ENCODE data around the gene MGP. TPM values are rescaled to one million over a fixed set of nuclear protein-coding genes. Genes with fewer than 3 reads are reported as not detected.

MGP gene
- total RNA-seq, 3 donors from 2014 or later: 42.9 to 655 (median 121) TPM

GRCh38 chr12:14874882-14875281 lies 10.8 kb downstream of the MGP start:
- TF ChIP-seq CTCF (IDR thresholded peaks at IDR 0.05): no peak
- Histone ChIP-seq H3K4me1 (ENCODE audit: low read depth) (no peaks in the 10 kb centered on the region), H3K36me3 (ENCODE audit: low read depth) (no peaks in the 10 kb centered on the region), H3K4me3 (no peak overlapping the region), H3K9me3 (no peaks in the 10 kb centered on the region)
- ATAC-seq (no peak), DNase-seq (no peak)
- intact Hi-C loops (cut with DNase I, micrococcal nuclease): no loop called here

GRCh38 chr12:14873440-14874185 lies 12.0 kb downstream of the MGP start:
- Histone ChIP-seq H3K4me1 (ENCODE audit: low read depth) (no peaks in the 10 kb centered on the region), H3K9me3 (no peaks in the 10 kb centered on the region), H3K4me3 (no peak overlapping the region), H3K36me3 (ENCODE audit: low read depth) (no peaks in the 10 kb centered on the region)
- intact Hi-C loops (cut with DNase I, micrococcal nuclease): no loop called here
- no peak for ATAC-seq
- TF ChIP-seq CTCF (IDR thresholded peaks at IDR 0.05): no peak
- no peak for DNase-seq

DNA sequence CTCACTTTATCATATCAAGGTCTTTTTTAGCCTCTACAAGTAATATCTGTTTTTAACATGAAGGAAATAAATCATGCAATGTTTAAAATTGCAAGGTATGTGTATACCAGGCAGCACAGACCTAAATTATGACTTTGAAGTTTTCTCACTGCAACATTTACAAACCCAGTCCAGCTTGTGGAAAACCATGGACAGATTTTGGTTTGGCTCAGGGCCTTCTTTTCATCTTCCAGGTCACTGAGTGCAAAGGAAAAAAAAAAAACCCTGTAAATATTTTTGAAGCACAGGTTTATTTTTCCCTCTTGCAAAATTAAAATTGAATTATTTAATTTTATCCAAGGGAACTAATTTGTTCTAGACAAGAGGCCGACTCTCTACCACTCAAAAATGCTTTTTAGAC lies 13.8 kb downstream of the MGP start:
- ATAC-seq (no peak), DNase-seq (no peak)
- Histone ChIP-seq H3K4me3 (no peak overlapping the region), H3K36me3 (ENCODE audit: low read depth) (no peaks in the 10 kb centered on the region), H3K4me1 (ENCODE audit: low read depth) (no peaks in the 10 kb centered on the region), H3K9me3 (peaks cover 2% of the 10 kb centered on the region)
- no peak for TF ChIP-seq CTCF (IDR thresholded peaks at IDR 0.05)
- intact Hi-C loops (cut with DNase I, micrococcal nuclease): no loop called here

- intact Hi-C loops (cut with DNase I, micrococcal nuclease): no loop called here
- no peak overlapping the region for H3K4me3 ChIP-seq
- ATAC-seq: no peak
- H3K4me1 ChIP-seq (ENCODE audit: low read depth): no peaks in the 10 kb centered on the region
- no peak for DNase-seq
- H3K36me3 ChIP-seq (ENCODE audit: low read depth): no peaks in the 10 kb centered on the region
- no peak for TF ChIP-seq CTCF (IDR thresholded peaks at IDR 0.05)
- peaks cover 3% of the 10 kb centered on the region for H3K9me3 ChIP-seq
Measured at GRCh38 chr12:14871247-14871646, 14.4 kb downstream of the MGP start.

DNA sequence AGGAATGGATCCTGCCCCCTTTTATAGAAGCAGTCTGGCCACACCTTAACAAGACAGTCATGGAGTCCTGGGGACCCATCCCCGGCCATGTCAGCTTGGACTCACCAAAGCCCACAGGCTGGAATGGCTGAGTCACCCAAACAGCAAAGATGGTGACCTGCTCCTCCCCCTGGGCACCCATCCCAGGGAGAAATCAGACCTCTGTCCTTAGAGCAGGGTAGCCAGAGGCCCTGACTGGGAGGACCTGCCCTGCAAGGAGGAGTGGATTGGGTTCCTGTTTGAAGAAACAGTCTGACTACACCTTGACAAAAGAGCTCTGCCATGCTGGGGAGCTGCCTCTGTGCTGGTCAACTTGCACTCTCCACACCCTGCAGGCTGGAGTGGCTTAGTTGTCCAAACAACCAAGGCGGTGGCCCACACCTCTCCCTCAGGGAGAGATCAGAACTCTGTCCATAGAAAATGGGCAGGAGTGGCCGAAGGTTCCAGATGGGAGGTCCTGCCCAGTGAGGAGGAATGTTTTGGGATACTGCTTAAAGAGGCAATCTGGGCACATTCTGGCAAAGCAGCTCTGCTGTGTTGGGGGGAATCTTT lies 16.6 kb downstream of the MGP start:
- ATAC-seq (no peak), DNase-seq (no peak)
- intact Hi-C loops (cut with DNase I, micrococcal nuclease): no loop called here
- TF ChIP-seq CTCF (IDR thresholded peaks at IDR 0.05): no peak
- no peak overlapping the region for H3K4me3 ChIP-seq
- no peaks in the 10 kb centered on the region for H3K4me1 ChIP-seq (ENCODE audit: low read depth)
- no peaks in the 10 kb centered on the region for H3K36me3 ChIP-seq (ENCODE audit: low read depth)
- peaks cover 3% of the 10 kb centered on the region for H3K9me3 ChIP-seq
